Measurements from ENCODE around the gene ITGB5. TPM values are rescaled to one million over a fixed set of nuclear protein-coding genes. Genes with fewer than 3 reads are reported as not detected.

ITGB5 gene
- total RNA-seq, 1 experiment from 2014 or later: 116 TPM

- DNase-seq (ENCODE audit: low spot score): no peak
- Histone ChIP-seq H3K27me3 (replicated peaks; ENCODE audit: insufficient read depth, low read depth, low read length, poor library complexity) (no peaks in the 10 kb centered on the region), H3K4me3 (ENCODE audit: low read depth, low read length, poor library complexity, severe bottlenecking) (no peak overlapping the region), H3K9me3 (ENCODE audit: low read depth, low read length, poor library complexity, severe bottlenecking) (no peaks in the 10 kb centered on the region), H3K4me1 (ENCODE audit: insufficient read depth, low read length, poor library complexity, severe bottlenecking) (no peaks in the 10 kb centered on the region), H3K36me3 (ENCODE audit: insufficient read depth, low read length, poor library complexity, severe bottlenecking) (no peaks in the 10 kb centered on the region), H3K27ac (ENCODE audit: low read depth, low read length, poor library complexity, severe bottlenecking) (no peak overlapping the region)
- intact Hi-C loops (cut with micrococcal nuclease; ENCODE audit: unreplicated experiment): no loop called here
- CTCF ChIA-PET: no interaction called here
- TF ChIP-seq CTCF (conservative IDR thresholded peaks at IDR 0.05; ENCODE audit: low read depth, low read length) (no peak), EZH2 (IDR thresholded peaks at IDR 0.05; ENCODE audit: borderline replicate concordance, low read depth, low read length, poor library complexity, severe bottlenecking) (no peak)
- no TSS peak for BruUV-seq (replicated peaks)
- POLR2A ChIA-PET (ENCODE audit: low non-redundant PET): no interaction called here
These were observed 33.6 kb upstream of the ITGB5 start for GRCh38 chr3:124920718-124921117.

- intact Hi-C loops (cut with micrococcal nuclease; ENCODE audit: unreplicated experiment): no loop called here
- Histone ChIP-seq H3K27ac (ENCODE audit: low read depth, low read length, poor library complexity, severe bottlenecking) (no peak overlapping the region), H3K9me3 (ENCODE audit: low read depth, low read length, poor library complexity, severe bottlenecking) (no peaks in the 10 kb centered on the region), H3K27me3 (replicated peaks; ENCODE audit: insufficient read depth, low read depth, low read length, poor library complexity) (no peaks in the 10 kb centered on the region), H3K4me1 (ENCODE audit: insufficient read depth, low read length, poor library complexity, severe bottlenecking) (no peaks in the 10 kb centered on the region), H3K4me3 (ENCODE audit: low read depth, low read length, poor library complexity, severe bottlenecking) (no peak overlapping the region), H3K36me3 (ENCODE audit: insufficient read depth, low read length, poor library complexity, severe bottlenecking) (no peaks in the 10 kb centered on the region)
- ChIA-PET POLR2A (ENCODE audit: low non-redundant PET) (no interaction called here), CTCF (no interaction called here)
- no peak for DNase-seq (ENCODE audit: low spot score)
- no TSS peak for BruUV-seq (replicated peaks)
- TF ChIP-seq CTCF (conservative IDR thresholded peaks at IDR 0.05; ENCODE audit: low read depth, low read length): no peak
- no peak for TF ChIP-seq EZH2 (IDR thresholded peaks at IDR 0.05; ENCODE audit: borderline replicate concordance, low read depth, low read length, poor library complexity, severe bottlenecking)
These were observed 32.6 kb upstream of the ITGB5 start for GRCh38 chr3:124919756-124920155.

- TF ChIP-seq CTCF (conservative IDR thresholded peaks at IDR 0.05; ENCODE audit: low read depth, low read length): no peak
- TF ChIP-seq EZH2 (IDR thresholded peaks at IDR 0.05; ENCODE audit: borderline replicate concordance, low read depth, low read length, poor library complexity, severe bottlenecking): no peak
- H3K4me1 ChIP-seq (ENCODE audit: insufficient read depth, low read length, poor library complexity, severe bottlenecking): no peaks in the 10 kb centered on the region
- H3K36me3 ChIP-seq (ENCODE audit: insufficient read depth, low read length, poor library complexity, severe bottlenecking): no peaks in the 10 kb centered on the region
- H3K27me3 ChIP-seq (replicated peaks; ENCODE audit: insufficient read depth, low read depth, low read length, poor library complexity): no peaks in the 10 kb centered on the region
- H3K27ac ChIP-seq (ENCODE audit: low read depth, low read length, poor library complexity, severe bottlenecking): no peak overlapping the region
- no TSS peak for BruUV-seq (replicated peaks)
- DNase-seq (ENCODE audit: low spot score): no peak
- ChIA-PET CTCF (no interaction called here), POLR2A (ENCODE audit: low non-redundant PET) (no interaction called here)
- intact Hi-C loops (cut with micrococcal nuclease; ENCODE audit: unreplicated experiment): no loop called here
- no peaks in the 10 kb centered on the region for H3K9me3 ChIP-seq (ENCODE audit: low read depth, low read length, poor library complexity, severe bottlenecking)
- H3K4me3 ChIP-seq (ENCODE audit: low read depth, low read length, poor library complexity, severe bottlenecking): no peak overlapping the region
These were observed 31.4 kb upstream of the ITGB5 start for GRCh38 chr3:124918524-124918923.
